GM12874 (cell line): ENCODE results near the gene DNMT3A.

Experiments
- TF ChIP-seq, protein P1 (sequence below): IDR thresholded peaks from 2 replicates; pipeline ENCODE4 v1.5.1; 2011; ENCODE audit warnings: low read depth, mild to moderate bottlenecking, control low read depth, low read length, moderate library complexity; ENCODE audit not compliant: insufficient read depth

Gene DNMT3A

DNA sequence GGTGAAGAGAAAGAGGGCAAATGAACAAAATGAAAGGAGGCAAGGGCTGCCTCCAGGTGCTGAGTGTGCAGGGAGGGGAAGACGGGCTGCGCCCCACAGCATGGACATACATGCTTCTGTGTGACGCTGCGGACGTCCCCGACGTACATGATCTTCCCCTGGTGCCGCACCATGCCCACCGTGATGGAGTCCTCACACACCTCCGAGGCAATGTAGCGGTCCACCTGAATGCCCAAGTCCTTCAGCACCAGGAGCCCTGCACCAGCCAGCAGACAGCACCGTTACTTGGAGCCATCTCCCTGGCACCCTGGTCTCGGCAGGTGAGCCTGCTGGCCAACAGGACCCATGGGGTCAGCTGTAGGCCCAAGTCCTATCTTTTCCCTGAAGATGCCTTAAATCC, 100.3 kb downstream of the DNMT3A start:
- TF ChIP-seq, protein P1, sequence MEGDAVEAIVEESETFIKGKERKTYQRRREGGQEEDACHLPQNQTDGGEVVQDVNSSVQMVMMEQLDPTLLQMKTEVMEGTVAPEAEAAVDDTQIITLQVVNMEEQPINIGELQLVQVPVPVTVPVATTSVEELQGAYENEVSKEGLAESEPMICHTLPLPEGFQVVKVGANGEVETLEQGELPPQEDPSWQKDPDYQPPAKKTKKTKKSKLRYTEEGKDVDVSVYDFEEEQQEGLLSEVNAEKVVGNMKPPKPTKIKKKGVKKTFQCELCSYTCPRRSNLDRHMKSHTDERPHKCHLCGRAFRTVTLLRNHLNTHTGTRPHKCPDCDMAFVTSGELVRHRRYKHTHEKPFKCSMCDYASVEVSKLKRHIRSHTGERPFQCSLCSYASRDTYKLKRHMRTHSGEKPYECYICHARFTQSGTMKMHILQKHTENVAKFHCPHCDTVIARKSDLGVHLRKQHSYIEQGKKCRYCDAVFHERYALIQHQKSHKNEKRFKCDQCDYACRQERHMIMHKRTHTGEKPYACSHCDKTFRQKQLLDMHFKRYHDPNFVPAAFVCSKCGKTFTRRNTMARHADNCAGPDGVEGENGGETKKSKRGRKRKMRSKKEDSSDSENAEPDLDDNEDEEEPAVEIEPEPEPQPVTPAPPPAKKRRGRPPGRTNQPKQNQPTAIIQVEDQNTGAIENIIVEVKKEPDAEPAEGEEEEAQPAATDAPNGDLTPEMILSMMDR = no peak

DNA sequence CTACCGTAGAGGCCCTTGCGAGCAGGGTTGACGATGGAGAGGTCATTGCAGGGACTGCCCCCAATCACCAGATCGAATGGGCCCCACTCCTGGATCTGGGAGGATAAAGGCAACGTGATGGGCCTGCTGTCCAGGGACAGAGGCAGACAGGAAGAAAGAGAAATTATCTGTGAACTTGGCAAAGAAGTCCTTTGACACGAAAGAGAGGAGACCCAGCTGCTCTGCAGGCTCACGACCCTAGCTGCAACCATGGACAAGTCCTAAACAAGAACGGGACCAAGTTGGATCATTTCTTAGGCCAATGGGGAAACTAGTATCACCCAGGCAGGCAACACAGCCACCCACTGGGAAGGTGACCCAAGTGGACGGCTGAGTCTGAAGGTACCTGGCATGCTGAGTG, 101.1 kb downstream of the DNMT3A start:
- TF ChIP-seq, protein P1 = no peak

DNA sequence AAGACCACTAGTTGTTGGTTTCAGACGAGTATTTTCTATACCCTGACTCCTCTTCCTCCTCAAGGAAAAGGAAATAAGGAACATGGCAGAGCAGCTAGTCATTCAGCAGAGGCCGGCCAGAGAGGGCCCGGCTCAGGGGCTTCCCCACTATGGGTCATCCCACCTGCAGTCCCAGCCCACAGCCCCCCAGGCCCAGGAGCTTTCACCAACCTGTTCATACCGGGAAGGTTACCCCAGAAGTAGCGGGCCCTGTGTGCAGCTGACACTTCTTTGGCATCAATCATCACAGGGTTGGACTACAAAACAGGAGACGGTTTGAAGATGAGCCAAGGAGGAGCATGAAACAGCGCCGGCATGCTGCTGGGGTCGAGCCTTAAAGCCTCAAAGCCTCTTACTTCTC, 102.8 kb downstream of the DNMT3A start:
- TF ChIP-seq, protein P1 = no peak

DNA sequence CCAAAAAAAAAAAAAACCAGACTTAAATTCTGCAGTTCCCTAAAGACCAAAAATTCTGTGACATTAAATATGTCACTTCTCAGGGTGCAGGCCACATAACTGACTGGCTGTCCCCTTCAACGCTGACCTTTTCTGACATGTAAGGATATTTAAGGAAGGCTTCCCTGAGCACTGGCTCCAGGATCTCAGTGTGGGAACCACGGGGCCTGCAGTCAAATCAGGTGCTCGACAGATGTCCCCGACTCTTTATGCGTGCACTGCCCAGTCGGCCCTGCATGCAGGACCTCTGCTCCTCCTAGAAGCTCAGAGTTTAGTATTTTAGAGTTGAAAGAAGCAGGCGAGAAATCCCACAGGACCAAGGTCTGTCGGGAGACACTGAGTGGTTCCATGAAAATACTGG, 104.0 kb downstream of the DNMT3A start:
- TF ChIP-seq, protein P1 = no peak

DNA sequence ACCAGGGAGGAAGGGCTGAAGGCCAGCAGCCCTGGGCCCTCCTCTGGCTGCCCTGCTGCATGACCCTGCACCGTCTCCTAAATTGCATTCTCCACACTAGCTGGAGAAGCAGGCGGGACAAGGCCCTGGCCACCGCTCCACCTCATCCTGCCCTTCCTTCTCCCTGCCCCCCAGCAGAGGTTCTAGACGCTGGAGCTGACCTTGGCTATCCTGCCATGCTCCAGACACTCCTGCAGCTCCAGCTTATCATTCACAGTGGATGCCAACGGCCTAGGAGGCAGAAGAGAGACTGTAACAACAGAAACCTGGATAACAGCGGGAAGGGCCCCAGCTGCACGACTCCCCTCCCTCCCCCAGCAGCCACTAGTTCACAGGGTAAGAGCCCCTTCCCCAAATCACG, 105.0 kb downstream of the DNMT3A start:
- TF ChIP-seq, protein P1 = no peak

DNA sequence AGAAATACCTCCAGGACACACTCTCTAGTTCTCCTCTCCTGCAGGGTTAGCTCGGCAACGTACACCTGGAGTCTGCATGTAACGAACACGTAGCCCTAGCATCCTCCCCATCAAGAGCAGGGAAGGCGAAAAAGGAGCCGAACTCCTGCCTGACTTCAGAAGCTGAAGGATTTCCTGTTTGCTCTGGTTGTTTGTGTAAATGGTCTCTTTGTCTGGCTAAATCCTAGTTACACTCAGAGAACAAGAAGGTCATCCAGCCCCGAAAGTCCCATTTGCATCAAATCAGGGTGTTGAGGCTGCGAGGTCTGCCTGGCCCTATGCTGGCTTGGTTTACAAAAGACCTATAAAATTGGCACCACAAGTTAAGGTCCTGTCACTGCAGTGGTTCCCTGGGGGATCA, 107.0 kb downstream of the DNMT3A start:
- TF ChIP-seq, protein P1 = no peak

DNA sequence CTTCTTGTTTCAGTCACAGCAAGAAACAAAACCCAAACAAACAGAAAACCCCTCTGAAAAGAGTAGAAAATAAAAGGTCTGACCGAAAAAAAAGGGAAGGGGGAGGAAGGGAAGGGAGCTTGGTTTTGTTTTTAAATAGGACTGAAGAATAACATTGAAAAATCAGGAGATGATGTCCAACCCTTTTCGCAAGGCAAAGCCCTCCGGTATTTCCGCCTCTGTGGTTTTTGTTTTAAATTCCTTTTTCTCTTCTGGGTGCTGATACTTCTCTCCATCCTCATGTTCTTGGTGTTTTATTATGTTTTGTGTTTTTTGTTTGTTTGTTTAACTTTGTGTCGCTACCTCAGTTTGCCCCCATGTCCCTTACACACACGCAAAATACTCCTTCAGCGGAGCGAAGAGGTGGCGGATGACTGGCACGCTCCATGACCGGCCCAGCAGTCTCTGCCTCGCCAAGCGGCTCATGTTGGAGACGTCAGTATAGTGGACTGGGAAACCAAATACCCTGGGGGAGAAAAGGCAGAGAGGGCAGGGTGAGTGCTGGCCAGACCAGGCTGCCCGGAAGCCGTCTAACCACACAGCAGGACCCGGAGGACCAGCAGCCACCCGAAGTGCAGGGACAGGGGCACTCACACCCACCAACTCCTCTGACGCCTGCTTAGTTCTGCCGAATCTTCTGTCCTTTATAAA, 107.7 kb downstream of the DNMT3A start:
- TF ChIP-seq, protein P1 = no peak
